HCT116 (cell line): ENCODE results near the gene FGD5.

Source experiments
- CEBPB ChIP-seq: IDR thresholded peaks from 2 replicates; pipeline ENCODE4 v1.6.1; 2012; ENCODE audit warnings: low read depth
- EZH2 ChIP-seq: fragments of 200-600 bp; sonication (generic); IDR thresholded peaks from 2 replicates; pipeline ENCODE4 v1.6.1; 2017; ENCODE audit warnings: antibody characterized with exemption, mixed run types
- EZH2phosphoT487 ChIP-seq: fragments of 200-600 bp; IDR thresholded peaks from 2 replicates; pipeline ENCODE4 v1.6.1; 2018; ENCODE audit warnings: antibody characterized with exemption, borderline replicate concordance
- MAX ChIP-seq: IDR thresholded peaks from 2 replicates; pipeline ENCODE4 v1.6.1; 2012
- POLR2A ChIP-seq: IDR thresholded peaks from 2 replicates; pipeline ENCODE4 v1.7.0; 2011; ENCODE audit warnings: borderline replicate concordance; ENCODE audit not compliant: insufficient read depth, insufficient read length; ENCODE audit errors: extremely low read depth
- POLR2AphosphoS5 ChIP-seq: IDR thresholded peaks from 2 replicates; pipeline ENCODE4 v1.6.1; 2011; ENCODE audit warnings: mild to moderate bottlenecking, low read depth, low read length, moderate library complexity
- RAD21 ChIP-seq: IDR thresholded peaks from 2 replicates; pipeline ENCODE4 v1.6.1; 2012; ENCODE audit warnings: low read depth, mild to moderate bottlenecking
- REST ChIP-seq: IDR thresholded peaks from 2 replicates; pipeline ENCODE4 v1.6.1; 2012; ENCODE audit warnings: low read depth
- SP1 ChIP-seq: IDR thresholded peaks from 2 replicates; pipeline ENCODE4 v1.6.1; 2012; ENCODE audit warnings: low read depth
- SRF ChIP-seq: IDR thresholded peaks from 2 replicates; pipeline ENCODE4 v1.6.1; 2012; ENCODE audit warnings: low read depth
- ZBTB33 ChIP-seq: IDR thresholded peaks from 2 replicates; pipeline ENCODE4 v1.6.1; 2011; ENCODE audit warnings: mild to moderate bottlenecking, low read length, moderate library complexity; ENCODE audit not compliant: insufficient replicate concordance; ENCODE audit errors: extremely low read depth
- ZNF274 ChIP-seq: fragments of 200-500 bp; sonication (Bioruptor generic); IDR thresholded peaks from 2 replicates; pipeline ENCODE4 v1.6.1; 2014; ENCODE audit warnings: mild to moderate bottlenecking, low read depth, low read length, inconsistent platforms
- TF ChIP-seq, protein P1 (sequence below), 3 experiments: fragments of 200-600 bp in 1 of 3; sonication (generic) in 1 of 3; IDR thresholded peaks in 2 of 3; conservative IDR thresholded peaks in 1 of 3; 2 replicates each; pipeline ENCODE4 v1.5.1; 2012 to 2017; ENCODE audit warnings: low read depth in 2 of 3, low read length in 2 of 3, antibody characterized with exemption in 1 of 3, borderline replicate concordance in 1 of 3, control low read depth in 1 of 3, mild to moderate bottlenecking in 1 of 3, mixed read lengths in 1 of 3, mixed run types in 1 of 3, moderate library complexity in 1 of 3; ENCODE audit not compliant: insufficient read depth in 1 of 3

DNA sequence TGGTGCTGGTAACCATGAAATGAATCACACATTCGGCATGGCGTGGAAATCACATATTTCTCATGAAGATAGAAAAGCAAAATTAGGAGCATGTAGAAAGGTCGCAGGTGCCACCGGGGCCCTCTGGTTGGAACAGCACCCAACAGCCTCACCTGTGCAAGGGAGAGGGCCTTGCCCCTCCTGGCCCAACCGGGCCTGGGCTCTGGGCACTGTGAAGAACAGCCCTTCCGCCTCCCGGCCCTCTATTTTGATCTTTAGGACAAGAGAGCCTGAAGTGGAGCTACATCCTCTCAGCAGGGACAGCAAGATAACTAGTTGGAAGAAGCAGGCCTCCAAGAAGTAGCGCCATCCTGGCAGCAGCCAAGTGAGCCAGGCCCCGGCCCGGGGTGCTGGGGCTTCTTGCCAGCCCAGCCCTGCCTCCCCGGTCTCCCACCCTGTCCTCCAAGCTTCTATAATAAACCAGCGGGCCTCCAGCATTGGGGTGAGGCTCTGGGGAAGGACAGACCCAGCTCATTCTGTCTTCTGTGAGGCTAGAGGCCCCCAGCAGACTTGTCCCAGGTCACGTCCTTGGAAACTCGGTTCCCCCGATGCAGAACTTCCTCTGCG, 46.1 kb upstream of the FGD5 start:
- TF ChIP-seq CEBPB, result no peak
- TF ChIP-seq, protein P1, sequence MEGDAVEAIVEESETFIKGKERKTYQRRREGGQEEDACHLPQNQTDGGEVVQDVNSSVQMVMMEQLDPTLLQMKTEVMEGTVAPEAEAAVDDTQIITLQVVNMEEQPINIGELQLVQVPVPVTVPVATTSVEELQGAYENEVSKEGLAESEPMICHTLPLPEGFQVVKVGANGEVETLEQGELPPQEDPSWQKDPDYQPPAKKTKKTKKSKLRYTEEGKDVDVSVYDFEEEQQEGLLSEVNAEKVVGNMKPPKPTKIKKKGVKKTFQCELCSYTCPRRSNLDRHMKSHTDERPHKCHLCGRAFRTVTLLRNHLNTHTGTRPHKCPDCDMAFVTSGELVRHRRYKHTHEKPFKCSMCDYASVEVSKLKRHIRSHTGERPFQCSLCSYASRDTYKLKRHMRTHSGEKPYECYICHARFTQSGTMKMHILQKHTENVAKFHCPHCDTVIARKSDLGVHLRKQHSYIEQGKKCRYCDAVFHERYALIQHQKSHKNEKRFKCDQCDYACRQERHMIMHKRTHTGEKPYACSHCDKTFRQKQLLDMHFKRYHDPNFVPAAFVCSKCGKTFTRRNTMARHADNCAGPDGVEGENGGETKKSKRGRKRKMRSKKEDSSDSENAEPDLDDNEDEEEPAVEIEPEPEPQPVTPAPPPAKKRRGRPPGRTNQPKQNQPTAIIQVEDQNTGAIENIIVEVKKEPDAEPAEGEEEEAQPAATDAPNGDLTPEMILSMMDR (IDR thresholded peaks at IDR 0.05 in 2 of 3, conservative IDR thresholded peaks at IDR 0.05 in 1 of 3; ENCODE audit: borderline replicate concordance in 1 of 3, insufficient read depth in 1 of 3, low read depth in 2 of 3, low read length in 2 of 3), result no peak
- no peak for TF ChIP-seq POLR2A
- TF ChIP-seq EZH2phosphoT487, result no peak
- TF ChIP-seq MAX, result no peak
- no peak for TF ChIP-seq RAD21
- no peak for TF ChIP-seq POLR2AphosphoS5
- TF ChIP-seq ZNF274, result no peak
- TF ChIP-seq SP1, result no peak
- TF ChIP-seq SRF, result no peak
- TF ChIP-seq EZH2, result no peak
- no peak for TF ChIP-seq REST
- TF ChIP-seq ZBTB33, result no peak
